HG02870 (cell line): ENCODE results near the gene CD27.
"Not testable (repeated sequence)": the region's sequence is repeated elsewhere in the genome, so short reads cannot be mapped to it uniquely, and the experiment has no call there.

Experiments
- ATAC-seq: cut with Tn5 transposase; IDR thresholded peaks from one replicate; pipeline ENCODE4 v1.9.1; 2021; ENCODE audit warnings: mild to moderate bottlenecking, moderate library complexity; ENCODE audit not compliant: unreplicated experiment

The CD27 gene

DNA sequence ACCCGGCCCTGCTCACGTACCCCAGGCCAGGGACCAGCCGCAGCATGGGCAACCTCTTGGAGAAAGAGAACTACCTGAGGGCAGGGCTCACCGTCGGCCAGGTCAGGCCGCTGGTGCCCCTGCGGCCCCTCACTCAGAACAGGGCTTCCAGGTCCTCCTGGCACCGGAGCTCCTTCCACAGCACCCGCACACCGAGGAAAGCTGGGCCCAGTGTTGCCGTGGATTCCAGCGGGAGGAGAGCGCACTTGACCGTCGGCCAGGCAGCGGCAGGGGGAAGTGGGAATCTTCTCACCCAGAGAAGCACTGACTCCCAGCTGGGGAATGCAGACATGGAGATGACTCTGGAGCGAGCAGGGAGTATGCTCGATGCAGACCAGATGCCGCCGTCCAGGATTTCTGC is 33.7 kb downstream of the CD27 start:
- ATAC-seq, result no peak

DNA sequence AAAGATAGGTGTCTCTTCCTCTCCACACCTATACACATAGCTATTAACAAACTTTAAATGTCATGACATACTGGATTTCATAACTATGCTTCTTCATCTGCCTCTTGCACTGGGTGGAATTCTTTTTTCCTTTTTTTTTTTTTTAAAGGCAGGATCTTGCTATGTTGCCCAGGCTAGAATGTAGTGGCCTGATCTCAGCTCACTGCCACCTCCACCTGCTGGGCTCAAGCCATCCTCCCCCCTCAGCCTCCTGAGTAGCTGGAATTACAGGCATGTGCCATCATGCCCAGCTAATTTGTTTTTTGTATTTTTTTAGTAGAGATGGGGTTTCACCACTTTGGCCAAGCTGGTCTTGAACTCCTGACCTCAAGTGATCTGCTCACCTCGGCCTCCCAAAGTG is 43.5 kb downstream of the CD27 start:
- ATAC-seq, result no peak

DNA sequence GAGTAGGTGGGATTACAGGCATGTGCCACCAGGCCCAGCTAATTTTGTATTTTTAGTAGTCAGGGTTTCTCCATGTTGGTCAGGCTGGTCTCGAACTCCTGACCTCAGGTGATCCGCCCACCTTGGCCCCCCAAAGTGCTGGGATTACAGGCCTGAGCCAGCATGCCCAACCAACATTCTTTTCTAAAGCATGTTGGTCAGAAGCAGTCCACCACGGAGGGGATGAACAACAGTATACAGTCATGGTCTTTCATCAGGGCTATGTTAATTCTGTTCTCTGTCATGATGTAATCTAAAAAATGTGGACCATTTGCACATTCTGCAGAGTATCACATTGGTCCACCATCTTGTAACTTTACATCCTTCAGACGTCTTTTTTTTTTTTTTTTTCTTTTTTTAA is 44.7 kb downstream of the CD27 start:
- no peak for ATAC-seq

DNA sequence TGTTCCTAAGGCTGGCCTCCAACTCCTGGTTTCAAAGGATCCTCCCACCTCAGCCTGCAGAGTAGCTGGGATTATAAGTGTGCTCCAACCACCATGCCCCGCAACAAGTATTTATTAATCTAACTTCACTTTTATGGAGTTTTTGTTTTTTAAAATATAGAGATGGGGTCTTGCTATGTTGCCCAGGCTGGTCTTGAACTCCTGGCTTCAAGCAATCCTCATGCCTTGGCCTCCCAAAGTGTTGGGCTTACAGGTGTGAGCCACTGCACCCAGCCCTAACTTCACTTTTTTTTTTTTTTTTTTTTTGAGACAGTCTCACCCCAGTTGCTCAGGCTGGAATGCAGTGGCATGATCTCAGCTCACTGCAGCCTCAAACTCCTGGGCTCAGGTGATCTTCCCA is 45.9 kb downstream of the CD27 start:
- not testable (repeated sequence) for ATAC-seq

DNA sequence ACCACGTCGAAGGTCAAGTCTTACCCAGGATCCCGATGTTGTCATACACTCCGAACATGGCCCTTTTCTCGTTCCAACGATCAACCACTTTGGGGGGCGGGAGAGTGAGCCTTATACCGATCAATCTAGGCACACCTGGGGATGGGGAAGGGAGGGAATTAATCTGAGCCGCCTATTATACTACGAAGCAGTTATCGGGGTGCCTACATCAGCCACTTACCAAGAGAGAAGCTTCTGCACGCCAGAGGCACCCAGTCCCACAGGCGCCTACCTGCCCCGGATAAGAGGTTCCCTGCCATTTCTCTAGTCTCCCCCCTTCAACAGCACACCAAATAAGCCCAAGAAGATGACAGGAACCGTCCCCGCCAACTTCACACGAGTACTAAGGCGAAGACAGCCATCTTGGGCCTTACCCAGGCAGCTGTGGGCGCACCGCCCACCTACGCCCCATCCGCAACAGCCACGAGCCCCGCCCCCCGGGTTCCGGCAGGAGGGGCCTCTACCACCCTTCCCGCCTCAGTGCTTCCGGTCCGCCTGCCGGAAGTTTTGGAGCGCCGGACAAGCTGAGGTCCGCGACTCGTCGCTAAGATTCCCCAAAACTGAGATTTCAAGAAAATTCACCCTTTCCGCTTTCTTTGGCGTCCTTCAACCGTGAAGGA is 48.2 kb downstream of the CD27 start, which contains the start of gene MRPL51:
Gene MRPL51, minus strand, starts transcription at position 425 of the 659 bp plus-strand sequence. Its CDS starts 126 bp downstream, at position 299.
- peak; percentile 52 for ATAC-seq

DNA sequence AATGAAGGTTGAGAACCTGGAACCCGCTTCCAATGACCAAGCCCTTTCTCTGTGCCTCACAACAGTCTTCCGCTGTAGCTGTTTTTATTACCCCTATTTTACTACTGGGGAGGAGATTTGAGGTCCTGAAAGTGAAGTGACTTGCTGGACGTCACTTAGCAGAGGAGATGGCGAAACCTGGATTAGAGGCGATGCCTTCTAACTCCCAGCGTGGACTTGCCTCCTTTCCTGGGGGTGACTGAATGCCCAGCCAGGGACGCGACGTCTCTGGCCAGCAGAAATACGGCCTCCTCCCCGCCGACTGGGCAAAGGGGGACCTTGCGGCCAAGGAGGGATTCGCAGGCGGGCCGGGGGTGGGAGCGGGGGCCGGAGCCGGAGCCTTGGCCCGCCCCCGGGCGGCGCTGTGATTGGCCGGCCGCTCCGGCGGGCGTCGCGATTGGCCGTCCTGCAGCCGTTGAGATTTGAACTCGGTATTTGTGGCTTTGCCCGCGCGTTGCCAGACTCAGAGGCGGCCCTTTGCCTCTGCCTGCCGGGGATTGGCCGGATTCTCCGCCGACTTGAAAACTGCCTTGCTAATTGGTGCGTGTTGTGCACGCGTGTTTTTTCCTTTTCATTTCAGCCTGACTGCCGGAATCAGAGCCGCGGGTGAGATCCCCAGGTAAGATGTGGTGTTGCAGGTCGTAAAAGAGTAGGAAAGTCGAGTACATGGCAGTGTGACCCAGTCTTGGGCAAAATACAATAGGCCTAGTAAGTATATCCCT is 48.9 kb downstream of the CD27 start, which contains the start of gene NCAPD2:
Gene NCAPD2, plus strand, starts transcription at position 606 of the 761 bp plus-strand sequence. CDS start 997 bp downstream, outside the sequence.
- peak; percentile 88 for ATAC-seq

DNA sequence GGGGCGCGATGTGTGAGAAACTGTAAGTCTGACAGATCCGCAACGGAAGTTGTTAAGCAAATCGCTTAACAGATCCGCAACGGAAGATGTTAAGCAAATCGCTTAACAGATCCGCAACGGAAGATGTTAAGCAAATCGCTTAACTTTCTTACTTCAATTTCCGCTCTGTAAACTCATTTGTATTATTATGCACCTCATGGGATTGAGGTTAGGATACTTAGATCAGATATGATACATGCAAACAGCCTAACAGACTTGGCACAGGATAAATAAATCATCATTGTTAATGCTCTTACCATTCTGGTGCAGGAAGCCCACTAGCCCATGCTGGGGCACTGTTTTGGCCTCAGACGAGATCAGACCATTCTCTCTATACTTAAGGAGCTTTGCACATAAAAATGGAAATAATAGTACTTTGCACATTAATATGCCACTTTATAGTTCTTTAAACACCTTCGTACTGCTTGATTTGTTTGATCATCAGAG is 49.5 kb downstream of the CD27 start:
- no peak for ATAC-seq

DNA sequence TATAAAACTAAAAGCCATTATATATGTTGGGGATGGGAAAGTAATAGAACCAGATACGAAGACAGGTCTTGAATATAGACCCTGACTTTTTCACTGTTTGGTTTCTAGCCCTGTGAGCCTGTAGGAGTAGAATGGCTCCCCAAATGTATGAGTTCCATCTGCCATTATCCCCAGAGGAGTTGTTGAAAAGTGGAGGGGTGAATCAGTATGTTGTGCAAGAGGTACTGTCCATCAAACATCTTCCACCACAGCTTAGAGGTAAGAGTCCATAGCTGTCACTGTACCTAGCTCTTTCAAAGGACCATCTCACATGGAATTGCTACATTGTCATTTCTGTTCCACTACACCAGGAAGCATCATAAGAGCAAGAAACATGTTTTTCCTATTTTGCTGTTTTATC is 50.2 kb downstream of the CD27 start:
- no peak for ATAC-seq

DNA sequence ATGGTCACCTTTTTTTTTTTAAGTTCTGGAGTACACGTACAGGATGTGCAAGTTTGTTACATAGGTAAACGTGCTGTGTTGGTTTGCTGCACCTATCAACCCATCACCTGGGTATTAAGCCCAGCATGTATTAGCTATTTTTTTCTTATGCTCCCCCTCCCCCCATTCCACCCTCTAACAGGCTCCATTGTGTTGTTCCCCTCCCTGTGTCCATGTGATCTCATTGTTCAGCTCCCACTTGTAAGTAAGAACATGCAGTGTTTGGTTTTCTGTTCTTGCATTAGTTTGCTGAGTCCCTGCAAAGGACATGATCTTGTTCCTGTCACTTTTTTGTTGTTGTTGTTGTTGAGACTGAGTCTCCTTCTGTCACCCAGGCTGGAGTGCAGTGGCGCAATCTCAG is 52.5 kb downstream of the CD27 start:
- ATAC-seq, result not testable (repeated sequence)

DNA sequence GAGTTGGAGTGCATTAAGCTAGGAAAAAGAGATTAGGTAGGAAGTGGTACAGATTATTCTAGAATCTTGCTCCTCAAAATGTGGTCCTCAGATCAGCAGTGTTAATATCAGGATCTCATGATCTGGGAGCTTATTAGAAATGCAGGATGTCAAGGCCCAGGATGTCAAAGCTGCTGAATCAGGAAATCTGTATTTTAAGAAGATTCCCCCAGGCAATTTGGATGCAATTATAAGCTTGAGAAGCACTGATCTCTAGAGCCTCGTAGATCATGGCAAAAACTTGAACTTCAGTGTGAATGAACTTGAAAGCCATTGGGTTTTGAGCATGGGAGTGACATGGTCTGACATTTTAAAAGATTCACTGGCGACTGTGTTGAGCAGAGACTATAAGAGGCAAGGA is 55.7 kb downstream of the CD27 start:
- ATAC-seq, result no peak
